ENCODE results near the gene QSOX2.

- TF ChIP-seq CTCF (conservative IDR thresholded peaks at IDR 0.05; ENCODE audit: low read length): no peak
- TF ChIP-seq EZH2phosphoT487 (IDR thresholded peaks at IDR 0.05; ENCODE audit: borderline replicate concordance): no peak
Measured at GRCh38 chr9:136258299-136258625, 12.7 kb upstream of the QSOX2 start.

All from Loucy (cell line).